Measurements from ENCODE around the gene FGF14.

The FGF14 gene

GRCh38 chr13:101835920-101836319 lies 565.9 kb downstream of the FGF14 start:
- Histone ChIP-seq H2BK5ac (ENCODE audit: low read length) (no peak overlapping the region), H3K4ac (ENCODE audit: low read length) (no peak overlapping the region), H2BK120ac (ENCODE audit: low read depth, low read length) (no peak overlapping the region), H2AFZ (ENCODE audit: low read length) (no peak overlapping the region), H2AK5ac (ENCODE audit: low read depth, low read length) (no peak overlapping the region), H3K4me2 (ENCODE audit: insufficient read depth, low read length, poor library complexity, severe bottlenecking) (no peak overlapping the region), H3K36me3 (replicated peaks in 1 of 2; ENCODE audit: control insufficient read depth in 2 of 2, insufficient read depth in 2 of 2, low read length in 2 of 2) (no peaks in the 10 kb centered on the region), H3K14ac (ENCODE audit: low read length) (no peak overlapping the region), H3K27ac (replicated peaks; ENCODE audit: low read length) (no peak overlapping the region), H2BK15ac (ENCODE audit: low read length) (no peak overlapping the region), H3K18ac (ENCODE audit: low read length) (no peak overlapping the region), H3K23ac (ENCODE audit: low read depth, low read length, poor library complexity) (no peak overlapping the region), H3K79me1 (ENCODE audit: low read depth, low read length) (no peaks in the 10 kb centered on the region), H3K9me3 (replicated peaks in 1 of 2; ENCODE audit: control insufficient read depth in 2 of 2, insufficient read depth in 1 of 2, low read depth in 1 of 2, low read length in 2 of 2) (no peaks in the 10 kb centered on the region), H2BK12ac (ENCODE audit: low read length) (no peak overlapping the region), H3K27me3 (ENCODE audit: control insufficient read depth in 3 of 3, insufficient read depth in 3 of 3, low read depth in 1 of 3, low read length in 3 of 3) (no peaks in the 10 kb centered on the region), H3K9ac (ENCODE audit: low read depth, low read length, poor library complexity) (no peak overlapping the region), H3K4me1 (ENCODE audit: control insufficient read depth in 2 of 2, insufficient read depth in 1 of 2, low read depth in 1 of 2, low read length in 2 of 2) (no peaks in the 10 kb centered on the region), H4K91ac (ENCODE audit: low read depth, low read length, poor library complexity) (no peak overlapping the region), H4K8ac (ENCODE audit: low read depth, low read length) (no peak overlapping the region), H3K4me3 (ENCODE audit: low read length in 2 of 2) (no peak overlapping the region)
- DNase-seq (ENCODE audit: low spot score), result no peak

- Histone ChIP-seq H2AK5ac (ENCODE audit: low read depth, low read length) (no peak overlapping the region), H2BK120ac (ENCODE audit: low read depth, low read length) (no peak overlapping the region), H3K18ac (ENCODE audit: low read length) (no peak overlapping the region), H3K4me2 (ENCODE audit: insufficient read depth, low read length, poor library complexity, severe bottlenecking) (no peak overlapping the region), H3K9me3 (replicated peaks in 1 of 2; ENCODE audit: control insufficient read depth in 2 of 2, insufficient read depth in 1 of 2, low read depth in 1 of 2, low read length in 2 of 2) (no peaks in the 10 kb centered on the region), H4K8ac (ENCODE audit: low read depth, low read length) (no peak overlapping the region), H3K9ac (ENCODE audit: low read depth, low read length, poor library complexity) (no peak overlapping the region), H3K4me3 (ENCODE audit: low read length in 2 of 2) (no peak overlapping the region), H3K27ac (replicated peaks; ENCODE audit: low read length) (no peak overlapping the region), H3K36me3 (replicated peaks in 1 of 2; ENCODE audit: control insufficient read depth in 2 of 2, insufficient read depth in 2 of 2, low read length in 2 of 2) (no peaks in the 10 kb centered on the region), H3K4me1 (ENCODE audit: control insufficient read depth in 2 of 2, insufficient read depth in 1 of 2, low read depth in 1 of 2, low read length in 2 of 2) (peaks cover 0 to 3% of the 10 kb centered on the region in 2 donors), H3K27me3 (ENCODE audit: control insufficient read depth in 3 of 3, insufficient read depth in 3 of 3, low read depth in 1 of 3, low read length in 3 of 3) (no peaks in the 10 kb centered on the region), H3K23ac (ENCODE audit: low read depth, low read length, poor library complexity) (no peak overlapping the region), H3K14ac (ENCODE audit: low read length) (no peak overlapping the region), H2BK5ac (ENCODE audit: low read length) (no peak overlapping the region), H2BK15ac (ENCODE audit: low read length) (no peak overlapping the region), H4K91ac (ENCODE audit: low read depth, low read length, poor library complexity) (no peak overlapping the region), H2AFZ (ENCODE audit: low read length) (no peak overlapping the region), H2BK12ac (ENCODE audit: low read length) (no peak overlapping the region), H3K79me1 (ENCODE audit: low read depth, low read length) (no peaks in the 10 kb centered on the region), H3K4ac (ENCODE audit: low read length) (no peak overlapping the region)
- no CpG with 5 or more reads among the region's 3 CpGs for WGBS, 2 donors (ENCODE audit: extremely low coverage in 2 of 2, insufficient read length in 2 of 2, insufficient replicate concordance in 1 of 2)
- DNase-seq (ENCODE audit: low spot score), result no peak
Observed at GRCh38 chr13:101833671-101834070, 568.2 kb downstream of the FGF14 start.

- DNase-seq (ENCODE audit: low spot score), result no peak
- Histone ChIP-seq H3K27me3 (ENCODE audit: control insufficient read depth in 3 of 3, insufficient read depth in 3 of 3, low read depth in 1 of 3, low read length in 3 of 3) (no peaks in the 10 kb centered on the region), H3K18ac (ENCODE audit: low read length) (no peak overlapping the region), H2BK5ac (ENCODE audit: low read length) (no peak overlapping the region), H3K4ac (ENCODE audit: low read length) (no peak overlapping the region), H4K91ac (ENCODE audit: low read depth, low read length, poor library complexity) (no peak overlapping the region), H3K9me3 (replicated peaks in 1 of 2; ENCODE audit: control insufficient read depth in 2 of 2, insufficient read depth in 1 of 2, low read depth in 1 of 2, low read length in 2 of 2) (no peaks in the 10 kb centered on the region), H3K23ac (ENCODE audit: low read depth, low read length, poor library complexity) (no peak overlapping the region), H2BK120ac (ENCODE audit: low read depth, low read length) (no peak overlapping the region), H3K79me1 (ENCODE audit: low read depth, low read length) (no peaks in the 10 kb centered on the region), H3K9ac (ENCODE audit: low read depth, low read length, poor library complexity) (no peak overlapping the region), H2AFZ (ENCODE audit: low read length) (peak overlapping the region; percentile 1), H4K8ac (ENCODE audit: low read depth, low read length) (no peak overlapping the region), H2AK5ac (ENCODE audit: low read depth, low read length) (no peak overlapping the region), H3K4me1 (ENCODE audit: control insufficient read depth in 2 of 2, insufficient read depth in 1 of 2, low read depth in 1 of 2, low read length in 2 of 2) (peaks cover 0 to 6% of the 10 kb centered on the region in 2 donors), H3K14ac (ENCODE audit: low read length) (no peak overlapping the region), H2BK12ac (ENCODE audit: low read length) (no peak overlapping the region), H2BK15ac (ENCODE audit: low read length) (no peak overlapping the region), H3K36me3 (replicated peaks in 1 of 2; ENCODE audit: control insufficient read depth in 2 of 2, insufficient read depth in 2 of 2, low read length in 2 of 2) (no peaks in the 10 kb centered on the region), H3K27ac (replicated peaks; ENCODE audit: low read length) (no peak overlapping the region), H3K4me3 (ENCODE audit: low read length in 2 of 2) (no peak overlapping the region), H3K4me2 (ENCODE audit: insufficient read depth, low read length, poor library complexity, severe bottlenecking) (no peak overlapping the region)
- no CpG with 5 or more reads among the region's 2 CpGs for WGBS, 2 donors (ENCODE audit: extremely low coverage in 2 of 2, insufficient read length in 2 of 2, insufficient replicate concordance in 1 of 2)
Observed at GRCh38 chr13:101830035-101830434, 571.8 kb downstream of the FGF14 start.

- Histone ChIP-seq H3K9me3 (replicated peaks in 1 of 2; ENCODE audit: control insufficient read depth in 2 of 2, insufficient read depth in 1 of 2, low read depth in 1 of 2, low read length in 2 of 2) (no peaks in the 10 kb centered on the region), H3K4me2 (ENCODE audit: insufficient read depth, low read length, poor library complexity, severe bottlenecking) (no peak overlapping the region), H3K36me3 (replicated peaks in 1 of 2; ENCODE audit: control insufficient read depth in 2 of 2, insufficient read depth in 2 of 2, low read length in 2 of 2) (no peaks in the 10 kb centered on the region), H4K91ac (ENCODE audit: low read depth, low read length, poor library complexity) (no peak overlapping the region), H3K9ac (ENCODE audit: low read depth, low read length, poor library complexity) (no peak overlapping the region), H3K18ac (ENCODE audit: low read length) (no peak overlapping the region), H3K4me1 (ENCODE audit: control insufficient read depth in 2 of 2, insufficient read depth in 1 of 2, low read depth in 1 of 2, low read length in 2 of 2) (peaks cover 0 to 10% of the 10 kb centered on the region in 2 donors), H3K79me1 (ENCODE audit: low read depth, low read length) (no peaks in the 10 kb centered on the region), H2BK12ac (ENCODE audit: low read length) (no peak overlapping the region), H3K27me3 (ENCODE audit: control insufficient read depth in 3 of 3, insufficient read depth in 3 of 3, low read depth in 1 of 3, low read length in 3 of 3) (no peaks in the 10 kb centered on the region), H3K27ac (replicated peaks; ENCODE audit: low read length) (no peak overlapping the region), H3K4ac (ENCODE audit: low read length) (no peak overlapping the region), H2AFZ (ENCODE audit: low read length) (peak overlapping the region; percentile 1), H2AK5ac (ENCODE audit: low read depth, low read length) (no peak overlapping the region), H2BK15ac (ENCODE audit: low read length) (no peak overlapping the region), H2BK120ac (ENCODE audit: low read depth, low read length) (no peak overlapping the region), H3K23ac (ENCODE audit: low read depth, low read length, poor library complexity) (no peak overlapping the region), H3K14ac (ENCODE audit: low read length) (no peak overlapping the region), H4K8ac (ENCODE audit: low read depth, low read length) (no peak overlapping the region), H2BK5ac (ENCODE audit: low read length) (no peak overlapping the region), H3K4me3 (ENCODE audit: low read length in 2 of 2) (no peak overlapping the region)
- WGBS, 2 donors (ENCODE audit: extremely low coverage in 2 of 2, insufficient read length in 2 of 2, insufficient replicate concordance in 1 of 2), result no CpG with 5 or more reads among the region's 2 CpGs
- no peak for DNase-seq (ENCODE audit: low spot score)
Observed at GRCh38 chr13:101829484-101829883, 572.4 kb downstream of the FGF14 start.

Measured in neuronal stem cell (in vitro differentiated cells).